Measurements from ENCODE around the gene TSHR. TPM values are rescaled to one million over a fixed set of nuclear protein-coding genes. Genes with fewer than 3 reads are reported as not detected.

The TSHR gene
- total and polyA plus RNA-seq, 2 donors = 10.3 to 20.1 TPM

GRCh38 chr14:81062380-81062779, 107.0 kb downstream of the TSHR start:
- Histone ChIP-seq H3K27me3 (ENCODE audit: control insufficient read depth in 2 of 2, insufficient read depth in 1 of 2, low read length in 1 of 2) (no peaks in the 10 kb centered on the region), H3K36me3 (ENCODE audit: control insufficient read depth in 2 of 2, insufficient read depth in 2 of 2, low read length in 1 of 2) (peaks cover 0 to 6% of the 10 kb centered on the region in 2 donors), H3K4me3 (ENCODE audit: low read length in 2 of 2) (no peak overlapping the region), H3K9me3 (ENCODE audit: control insufficient read depth in 2 of 2, insufficient read depth in 1 of 2, low read length in 1 of 2) (no peaks in the 10 kb centered on the region), H3K4me1 (ENCODE audit: control insufficient read depth in 2 of 2, insufficient read depth in 2 of 2, low read length in 2 of 2) (no peaks in the 10 kb centered on the region), H3K27ac (ENCODE audit: low read depth in 1 of 2, low read length in 1 of 2) (no peak overlapping the region)
- WGBS = 78% methylated on average over 4 of the region's 4 CpGs
- DNase-seq (ENCODE audit: low read depth in 6 of 9, low spot score in 9 of 9) = no peak

- 28% methylated on average over 4 of the region's 4 CpGs for WGBS
- no peak overlapping the region for H3K4me3 ChIP-seq (ENCODE audit: low read length in 2 of 2)
Measured at GRCh38 chr14:81062816-81063215, 107.4 kb downstream of the TSHR start.

GRCh38 chr14:81066672-81067071, 111.3 kb downstream of the TSHR start:
- H3K9me3 ChIP-seq (ENCODE audit: control insufficient read depth in 2 of 2, insufficient read depth in 1 of 2, low read length in 1 of 2) = peaks cover 0 to 3% of the 10 kb centered on the region in 2 donors
- H3K27ac ChIP-seq (ENCODE audit: low read depth in 1 of 2, low read length in 1 of 2) = no peak overlapping the region
- 74% methylated on average over 1 of the region's 1 CpG for WGBS
- no peak for DNase-seq (ENCODE audit: low read depth in 6 of 9, low spot score in 9 of 9)
- no peaks in the 10 kb centered on the region for H3K4me1 ChIP-seq (ENCODE audit: control insufficient read depth in 2 of 2, insufficient read depth in 2 of 2, low read length in 2 of 2)
- H3K4me3 ChIP-seq (ENCODE audit: low read length in 2 of 2) = no peak overlapping the region
- no peaks in the 10 kb centered on the region for H3K27me3 ChIP-seq (ENCODE audit: control insufficient read depth in 2 of 2, insufficient read depth in 1 of 2, low read length in 1 of 2)
- peaks cover 6 to 15% of the 10 kb centered on the region in 2 donors for H3K36me3 ChIP-seq (ENCODE audit: control insufficient read depth in 2 of 2, insufficient read depth in 2 of 2, low read length in 1 of 2)

More at GRCh38 chr14:81062816-81063215, 107.4 kb downstream of the TSHR start:
- Histone ChIP-seq H3K9me3 (ENCODE audit: control insufficient read depth in 2 of 2, insufficient read depth in 1 of 2, low read length in 1 of 2) (no peaks in the 10 kb centered on the region), H3K36me3 (ENCODE audit: control insufficient read depth in 2 of 2, insufficient read depth in 2 of 2, low read length in 1 of 2) (peaks cover 0 to 6% of the 10 kb centered on the region in 2 donors), H3K27ac (ENCODE audit: low read depth in 1 of 2, low read length in 1 of 2) (no peak overlapping the region), H3K4me1 (ENCODE audit: control insufficient read depth in 2 of 2, insufficient read depth in 2 of 2, low read length in 2 of 2) (no peaks in the 10 kb centered on the region), H3K27me3 (ENCODE audit: control insufficient read depth in 2 of 2, insufficient read depth in 1 of 2, low read length in 1 of 2) (no peaks in the 10 kb centered on the region)
- peak; percentile 2 to 70 (median 29) for DNase-seq (ENCODE audit: low read depth in 6 of 9, low spot score in 9 of 9)

GRCh38 chr14:81067156-81067555, 111.7 kb downstream of the TSHR start:
- no peaks in the 10 kb centered on the region for H3K4me1 ChIP-seq (ENCODE audit: control insufficient read depth in 2 of 2, insufficient read depth in 2 of 2, low read length in 2 of 2)
- DNase-seq (ENCODE audit: low read depth in 6 of 9, low spot score in 9 of 9) = no peak
- H3K36me3 ChIP-seq (ENCODE audit: control insufficient read depth in 2 of 2, insufficient read depth in 2 of 2, low read length in 1 of 2) = peaks cover 6 to 15% of the 10 kb centered on the region in 2 donors
- no peak overlapping the region for H3K27ac ChIP-seq (ENCODE audit: low read depth in 1 of 2, low read length in 1 of 2)
- no peaks in the 10 kb centered on the region for H3K27me3 ChIP-seq (ENCODE audit: control insufficient read depth in 2 of 2, insufficient read depth in 1 of 2, low read length in 1 of 2)
- 95% methylated on average over 2 of the region's 2 CpGs for WGBS
- H3K4me3 ChIP-seq (ENCODE audit: low read length in 2 of 2) = no peak overlapping the region
- peaks cover 0 to 3% of the 10 kb centered on the region in 2 donors for H3K9me3 ChIP-seq (ENCODE audit: control insufficient read depth in 2 of 2, insufficient read depth in 1 of 2, low read length in 1 of 2)

- Histone ChIP-seq H3K27me3 (ENCODE audit: control insufficient read depth in 2 of 2, insufficient read depth in 1 of 2, low read length in 1 of 2) (no peaks in the 10 kb centered on the region), H3K27ac (ENCODE audit: low read depth in 1 of 2, low read length in 1 of 2) (no peak overlapping the region), H3K36me3 (ENCODE audit: control insufficient read depth in 2 of 2, insufficient read depth in 2 of 2, low read length in 1 of 2) (peaks cover 6 to 15% of the 10 kb centered on the region in 2 donors), H3K4me3 (ENCODE audit: low read length in 2 of 2) (no peak overlapping the region), H3K4me1 (ENCODE audit: control insufficient read depth in 2 of 2, insufficient read depth in 2 of 2, low read length in 2 of 2) (no peaks in the 10 kb centered on the region), H3K9me3 (ENCODE audit: control insufficient read depth in 2 of 2, insufficient read depth in 1 of 2, low read length in 1 of 2) (peaks cover 0 to 3% of the 10 kb centered on the region in 2 donors)
- DNase-seq (ENCODE audit: low read depth in 6 of 9, low spot score in 9 of 9) = no peak
- 99% methylated on average over 2 of the region's 2 CpGs for WGBS
Measured at GRCh38 chr14:81068176-81068782, 112.9 kb downstream of the TSHR start.

- 100% methylated on average over 2 of the region's 2 CpGs for WGBS
Measured at GRCh38 chr14:81070511-81070910, 115.1 kb downstream of the TSHR start.

GRCh38 chr14:81085596-81085995, 130.2 kb downstream of the TSHR start:
- WGBS = 88% methylated on average over 3 of the region's 3 CpGs
- Histone ChIP-seq H3K36me3 (ENCODE audit: control insufficient read depth in 2 of 2, insufficient read depth in 2 of 2, low read length in 1 of 2) (peaks cover 0 to 14% of the 10 kb centered on the region in 2 donors), H3K4me1 (ENCODE audit: control insufficient read depth in 2 of 2, insufficient read depth in 2 of 2, low read length in 2 of 2) (no peaks in the 10 kb centered on the region), H3K4me3 (ENCODE audit: low read length in 2 of 2) (no peak overlapping the region), H3K27me3 (ENCODE audit: control insufficient read depth in 2 of 2, insufficient read depth in 1 of 2, low read length in 1 of 2) (no peaks in the 10 kb centered on the region), H3K27ac (ENCODE audit: low read depth in 1 of 2, low read length in 1 of 2) (no peak overlapping the region), H3K9me3 (ENCODE audit: control insufficient read depth in 2 of 2, insufficient read depth in 1 of 2, low read length in 1 of 2) (no peaks in the 10 kb centered on the region)
- no peak for DNase-seq (ENCODE audit: low read depth in 6 of 9, low spot score in 9 of 9)

More at GRCh38 chr14:81070511-81070910, 115.1 kb downstream of the TSHR start:
- H3K27me3 ChIP-seq (ENCODE audit: control insufficient read depth in 2 of 2, insufficient read depth in 1 of 2, low read length in 1 of 2) = no peaks in the 10 kb centered on the region
- H3K36me3 ChIP-seq (ENCODE audit: control insufficient read depth in 2 of 2, insufficient read depth in 2 of 2, low read length in 1 of 2) = peaks cover 6 to 15% of the 10 kb centered on the region in 2 donors
- H3K27ac ChIP-seq (ENCODE audit: low read depth in 1 of 2, low read length in 1 of 2) = no peak overlapping the region
- no peak overlapping the region for H3K4me3 ChIP-seq (ENCODE audit: low read length in 2 of 2)
- no peaks in the 10 kb centered on the region for H3K4me1 ChIP-seq (ENCODE audit: control insufficient read depth in 2 of 2, insufficient read depth in 2 of 2, low read length in 2 of 2)
- no peak for DNase-seq (ENCODE audit: low read depth in 6 of 9, low spot score in 9 of 9)
- peaks cover 0 to 3% of the 10 kb centered on the region in 2 donors for H3K9me3 ChIP-seq (ENCODE audit: control insufficient read depth in 2 of 2, insufficient read depth in 1 of 2, low read length in 1 of 2)

- DNase-seq (ENCODE audit: low read depth in 6 of 9, low spot score in 9 of 9) = no peak
- H3K27ac ChIP-seq (ENCODE audit: low read depth in 1 of 2, low read length in 1 of 2) = no peak overlapping the region
- no peaks in the 10 kb centered on the region for H3K9me3 ChIP-seq (ENCODE audit: control insufficient read depth in 2 of 2, insufficient read depth in 1 of 2, low read length in 1 of 2)
- H3K36me3 ChIP-seq (ENCODE audit: control insufficient read depth in 2 of 2, insufficient read depth in 2 of 2, low read length in 1 of 2) = peaks cover 7 to 17% of the 10 kb centered on the region in 2 donors
- H3K4me3 ChIP-seq (ENCODE audit: low read length in 2 of 2) = no peak overlapping the region
- no peaks in the 10 kb centered on the region for H3K27me3 ChIP-seq (ENCODE audit: control insufficient read depth in 2 of 2, insufficient read depth in 1 of 2, low read length in 1 of 2)
- 79% methylated on average over 3 of the region's 3 CpGs for WGBS
- no peaks in the 10 kb centered on the region for H3K4me1 ChIP-seq (ENCODE audit: control insufficient read depth in 2 of 2, insufficient read depth in 2 of 2, low read length in 2 of 2)
Measured at GRCh38 chr14:81087230-81087629, 131.8 kb downstream of the TSHR start.

- Histone ChIP-seq H3K36me3 (ENCODE audit: control insufficient read depth in 2 of 2, insufficient read depth in 2 of 2, low read length in 1 of 2) (peaks cover 7 to 39% of the 10 kb centered on the region in 2 donors), H3K9me3 (ENCODE audit: control insufficient read depth in 2 of 2, insufficient read depth in 1 of 2, low read length in 1 of 2) (no peaks in the 10 kb centered on the region)
- DNase-seq (ENCODE audit: low read depth in 6 of 9, low spot score in 9 of 9) = no peak
Measured at GRCh38 chr14:81091139-81091538, 135.7 kb downstream of the TSHR start.

More at GRCh38 chr14:81091139-81091538, 135.7 kb downstream of the TSHR start:
- H3K27ac ChIP-seq (ENCODE audit: low read depth in 1 of 2, low read length in 1 of 2) = no peak overlapping the region
- H3K4me1 ChIP-seq (ENCODE audit: control insufficient read depth in 2 of 2, insufficient read depth in 2 of 2, low read length in 2 of 2) = no peaks in the 10 kb centered on the region
- no peak overlapping the region for H3K4me3 ChIP-seq (ENCODE audit: low read length in 2 of 2)
- no peaks in the 10 kb centered on the region for H3K27me3 ChIP-seq (ENCODE audit: control insufficient read depth in 2 of 2, insufficient read depth in 1 of 2, low read length in 1 of 2)
